ENCODE data around the gene PRKCH. TPM values are rescaled to one million over a fixed set of nuclear protein-coding genes. Genes with fewer than 3 reads are reported as not detected.
A peak's percentile ranks its signal among the peaks of the same experiment; 100 is the strongest.

The PRKCH gene
- total and polyA plus RNA-seq, 2 of the 13 experiments (the other 11 are each of a cell fraction or from before 2014, with no cell fraction given), result 0.48 to 1.3 TPM

DNA sequence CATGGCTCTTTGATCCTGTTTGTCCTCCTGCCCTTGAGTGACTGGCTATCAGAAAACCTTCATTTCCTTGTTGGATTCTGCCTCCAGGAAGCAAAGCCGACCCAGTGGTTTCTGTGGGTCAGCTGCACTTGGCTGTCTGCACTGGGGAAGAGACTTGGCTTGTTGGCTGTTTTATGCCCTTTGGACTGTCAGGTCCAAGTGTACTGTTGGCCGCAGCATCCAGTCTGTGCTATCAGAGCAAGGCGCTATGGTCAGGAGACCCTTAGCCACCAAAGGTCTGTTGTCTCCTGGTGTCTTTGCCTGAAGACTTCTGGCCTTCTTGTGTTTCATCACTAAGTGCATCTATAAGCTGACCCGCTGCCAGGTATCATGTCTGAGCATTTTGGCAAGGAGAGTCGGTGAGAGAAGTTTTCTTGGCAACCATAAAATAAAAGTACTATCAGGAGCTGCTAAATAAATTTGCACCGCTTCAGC is 196.6 kb downstream of the PRKCH start (continued):
- TF ChIP-seq ZNF883 (CRISPR knock-in tag; IDR thresholded peaks at IDR 0.05; ENCODE audit: not compliant biosample characterization), result no peak
- TF ChIP-seq ZSCAN31 (CRISPR knock-in tag; IDR thresholded peaks at IDR 0.05; ENCODE audit: low read depth), result no peak
- TF ChIP-seq, protein P1, sequence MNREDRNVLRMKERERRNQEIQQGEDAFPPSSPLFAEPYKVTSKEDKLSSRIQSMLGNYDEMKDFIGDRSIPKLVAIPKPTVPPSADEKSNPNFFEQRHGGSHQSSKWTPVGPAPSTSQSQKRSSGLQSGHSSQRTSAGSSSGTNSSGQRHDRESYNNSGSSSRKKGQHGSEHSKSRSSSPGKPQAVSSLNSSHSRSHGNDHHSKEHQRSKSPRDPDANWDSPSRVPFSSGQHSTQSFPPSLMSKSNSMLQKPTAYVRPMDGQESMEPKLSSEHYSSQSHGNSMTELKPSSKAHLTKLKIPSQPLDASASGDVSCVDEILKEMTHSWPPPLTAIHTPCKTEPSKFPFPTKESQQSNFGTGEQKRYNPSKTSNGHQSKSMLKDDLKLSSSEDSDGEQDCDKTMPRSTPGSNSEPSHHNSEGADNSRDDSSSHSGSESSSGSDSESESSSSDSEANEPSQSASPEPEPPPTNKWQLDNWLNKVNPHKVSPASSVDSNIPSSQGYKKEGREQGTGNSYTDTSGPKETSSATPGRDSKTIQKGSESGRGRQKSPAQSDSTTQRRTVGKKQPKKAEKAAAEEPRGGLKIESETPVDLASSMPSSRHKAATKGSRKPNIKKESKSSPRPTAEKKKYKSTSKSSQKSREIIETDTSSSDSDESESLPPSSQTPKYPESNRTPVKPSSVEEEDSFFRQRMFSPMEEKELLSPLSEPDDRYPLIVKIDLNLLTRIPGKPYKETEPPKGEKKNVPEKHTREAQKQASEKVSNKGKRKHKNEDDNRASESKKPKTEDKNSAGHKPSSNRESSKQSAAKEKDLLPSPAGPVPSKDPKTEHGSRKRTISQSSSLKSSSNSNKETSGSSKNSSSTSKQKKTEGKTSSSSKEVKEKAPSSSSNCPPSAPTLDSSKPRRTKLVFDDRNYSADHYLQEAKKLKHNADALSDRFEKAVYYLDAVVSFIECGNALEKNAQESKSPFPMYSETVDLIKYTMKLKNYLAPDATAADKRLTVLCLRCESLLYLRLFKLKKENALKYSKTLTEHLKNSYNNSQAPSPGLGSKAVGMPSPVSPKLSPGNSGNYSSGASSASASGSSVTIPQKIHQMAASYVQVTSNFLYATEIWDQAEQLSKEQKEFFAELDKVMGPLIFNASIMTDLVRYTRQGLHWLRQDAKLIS (CRISPR knock-in tag; IDR thresholded peaks at IDR 0.05), result no peak
- no peak for TF ChIP-seq ZNF180 (CRISPR knock-in tag; IDR thresholded peaks at IDR 0.05; ENCODE audit: borderline replicate concordance, low read depth)
- TF ChIP-seq TBL1XR1 (IDR thresholded peaks at IDR 0.05; ENCODE audit: borderline replicate concordance, low read length, partially characterized antibody), result no peak
- TF ChIP-seq HNF4G (IDR thresholded peaks at IDR 0.05; ENCODE audit: borderline replicate concordance, low read depth, low read length), result peak; percentile 73; the same call in 1 of the 2 replicates
- TF ChIP-seq HNF4G (CRISPR knock-in tag; IDR thresholded peaks at IDR 0.05; ENCODE audit: borderline replicate concordance, low read depth), result peak; percentile 82; the same call in 1 of the 2 replicates
- no peak for TF ChIP-seq CBFB (CRISPR knock-in tag; IDR thresholded peaks at IDR 0.05)
- no peak for TF ChIP-seq ZKSCAN8 (CRISPR knock-in tag; IDR thresholded peaks at IDR 0.05; ENCODE audit: borderline replicate concordance)
- no peak for TF ChIP-seq MTA3 (CRISPR knock-in tag; IDR thresholded peaks at IDR 0.05)
- peak; percentile 51; the same call in 1 of the 2 replicates for TF ChIP-seq NCOA2 (CRISPR knock-in tag; IDR thresholded peaks at IDR 0.05)
- no peak for TF ChIP-seq STAT5B (CRISPR knock-in tag; IDR thresholded peaks at IDR 0.05)
- TF ChIP-seq ONECUT2 (CRISPR knock-in tag; IDR thresholded peaks at IDR 0.05), result no peak
- peak; percentile 68; the same call in 1 of the 2 replicates for TF ChIP-seq RARA (CRISPR knock-in tag; IDR thresholded peaks at IDR 0.05)
- TF ChIP-seq ZNF816 (CRISPR knock-in tag; IDR thresholded peaks at IDR 0.05; ENCODE audit: borderline replicate concordance), result no peak
- TF ChIP-seq ELF4 (CRISPR knock-in tag; IDR thresholded peaks at IDR 0.05; ENCODE audit: borderline replicate concordance), result no peak
- peak; percentile 31; the same call in 1 of the 2 replicates for TF ChIP-seq ERF (CRISPR knock-in tag; IDR thresholded peaks at IDR 0.05)
- no peak for TF ChIP-seq NR2F6 (IDR thresholded peaks at IDR 0.05)
- TF ChIP-seq NR2F6 (CRISPR knock-in tag; IDR thresholded peaks at IDR 0.05), result 0 out of 2 replicates have a peak, but pooled peaks have one; percentile 10
- TF ChIP-seq KDM5A (IDR thresholded peaks at IDR 0.05; ENCODE audit: borderline replicate concordance, low read length), result no peak
- TF ChIP-seq, protein P2, sequence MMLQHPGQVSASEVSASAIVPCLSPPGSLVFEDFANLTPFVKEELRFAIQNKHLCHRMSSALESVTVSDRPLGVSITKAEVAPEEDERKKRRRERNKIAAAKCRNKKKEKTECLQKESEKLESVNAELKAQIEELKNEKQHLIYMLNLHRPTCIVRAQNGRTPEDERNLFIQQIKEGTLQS (CRISPR knock-in tag; IDR thresholded peaks at IDR 0.05), result no peak
- TF ChIP-seq, protein P3, sequence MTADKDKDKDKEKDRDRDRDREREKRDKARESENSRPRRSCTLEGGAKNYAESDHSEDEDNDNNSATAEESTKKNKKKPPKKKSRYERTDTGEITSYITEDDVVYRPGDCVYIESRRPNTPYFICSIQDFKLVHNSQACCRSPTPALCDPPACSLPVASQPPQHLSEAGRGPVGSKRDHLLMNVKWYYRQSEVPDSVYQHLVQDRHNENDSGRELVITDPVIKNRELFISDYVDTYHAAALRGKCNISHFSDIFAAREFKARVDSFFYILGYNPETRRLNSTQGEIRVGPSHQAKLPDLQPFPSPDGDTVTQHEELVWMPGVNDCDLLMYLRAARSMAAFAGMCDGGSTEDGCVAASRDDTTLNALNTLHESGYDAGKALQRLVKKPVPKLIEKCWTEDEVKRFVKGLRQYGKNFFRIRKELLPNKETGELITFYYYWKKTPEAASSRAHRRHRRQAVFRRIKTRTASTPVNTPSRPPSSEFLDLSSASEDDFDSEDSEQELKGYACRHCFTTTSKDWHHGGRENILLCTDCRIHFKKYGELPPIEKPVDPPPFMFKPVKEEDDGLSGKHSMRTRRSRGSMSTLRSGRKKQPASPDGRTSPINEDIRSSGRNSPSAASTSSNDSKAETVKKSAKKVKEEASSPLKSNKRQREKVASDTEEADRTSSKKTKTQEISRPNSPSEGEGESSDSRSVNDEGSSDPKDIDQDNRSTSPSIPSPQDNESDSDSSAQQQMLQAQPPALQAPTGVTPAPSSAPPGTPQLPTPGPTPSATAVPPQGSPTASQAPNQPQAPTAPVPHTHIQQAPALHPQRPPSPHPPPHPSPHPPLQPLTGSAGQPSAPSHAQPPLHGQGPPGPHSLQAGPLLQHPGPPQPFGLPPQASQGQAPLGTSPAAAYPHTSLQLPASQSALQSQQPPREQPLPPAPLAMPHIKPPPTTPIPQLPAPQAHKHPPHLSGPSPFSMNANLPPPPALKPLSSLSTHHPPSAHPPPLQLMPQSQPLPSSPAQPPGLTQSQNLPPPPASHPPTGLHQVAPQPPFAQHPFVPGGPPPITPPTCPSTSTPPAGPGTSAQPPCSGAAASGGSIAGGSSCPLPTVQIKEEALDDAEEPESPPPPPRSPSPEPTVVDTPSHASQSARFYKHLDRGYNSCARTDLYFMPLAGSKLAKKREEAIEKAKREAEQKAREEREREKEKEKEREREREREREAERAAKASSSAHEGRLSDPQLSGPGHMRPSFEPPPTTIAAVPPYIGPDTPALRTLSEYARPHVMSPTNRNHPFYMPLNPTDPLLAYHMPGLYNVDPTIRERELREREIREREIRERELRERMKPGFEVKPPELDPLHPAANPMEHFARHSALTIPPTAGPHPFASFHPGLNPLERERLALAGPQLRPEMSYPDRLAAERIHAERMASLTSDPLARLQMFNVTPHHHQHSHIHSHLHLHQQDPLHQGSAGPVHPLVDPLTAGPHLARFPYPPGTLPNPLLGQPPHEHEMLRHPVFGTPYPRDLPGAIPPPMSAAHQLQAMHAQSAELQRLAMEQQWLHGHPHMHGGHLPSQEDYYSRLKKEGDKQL (CRISPR knock-in tag; IDR thresholded peaks at IDR 0.05; ENCODE audit: low read depth), result no peak
- TF ChIP-seq ZNF350 (CRISPR knock-in tag; IDR thresholded peaks at IDR 0.05; ENCODE audit: borderline replicate concordance, low read depth), result peak; percentile 51; the same call in 1 of the 2 replicates
